Measurements from ENCODE around the gene SPATA6L. TPM values are rescaled to one million over a fixed set of nuclear protein-coding genes. Genes with fewer than 3 reads are reported as not detected.
A peak's percentile ranks its signal among the peaks of the same experiment; 100 is the strongest.

The SPATA6L gene
- polyA plus RNA-seq, 3 donors from 2014 or later = 0.49 to 1.3 TPM; not detected in 1

GRCh38 chr9:4654084-4654483 lies 12.2 kb downstream of the SPATA6L start:
- Mint-ChIP-seq H3K4me1 (peaks cover 9 to 13% of the 10 kb centered on the region in 2 donors), H3K4me3 (peak overlapping the region in 2 of 5 donors; percentile 38 to 71), H3K9me3 (no peaks in the 10 kb centered on the region), H3K27ac (peak overlapping the region in 3 of 6 donors; percentile 11 to 76 (median 51)), H3K36me3 (peaks cover 0 to 23% (median 14%) of the 10 kb centered on the region in 3 donors), H3K27me3 (ENCODE audit: low read depth in 3 of 3) (peaks cover 3 to 22% (median 4%) of the 10 kb centered on the region in 3 donors)
- peak; percentile 2 to 63 (median 14) for DNase-seq

GRCh38 chr9:4642351-4642750 lies 23.9 kb downstream of the SPATA6L start:
- H3K27ac Mint-ChIP-seq = no peak overlapping the region
- H3K9me3 Mint-ChIP-seq = no peaks in the 10 kb centered on the region
- no peaks in the 10 kb centered on the region for H3K4me1 Mint-ChIP-seq
- no peak overlapping the region for H3K4me3 Mint-ChIP-seq
- no peak for DNase-seq
- H3K36me3 Mint-ChIP-seq = peaks cover 0 to 7% (median 0%) of the 10 kb centered on the region in 3 donors
- peaks cover 0 to 7% (median 5%) of the 10 kb centered on the region in 3 donors for H3K27me3 Mint-ChIP-seq (ENCODE audit: low read depth in 3 of 3)

GRCh38 chr9:4640027-4640426 lies 26.3 kb downstream of the SPATA6L start:
- no peak overlapping the region for H3K27ac Mint-ChIP-seq
- H3K4me3 Mint-ChIP-seq = no peak overlapping the region
- H3K27me3 Mint-ChIP-seq (ENCODE audit: low read depth in 3 of 3) = peaks cover 0 to 9% (median 7%) of the 10 kb centered on the region in 3 donors
- H3K4me1 Mint-ChIP-seq = no peaks in the 10 kb centered on the region
- peaks cover 0 to 2% (median 0%) of the 10 kb centered on the region in 6 donors for H3K9me3 Mint-ChIP-seq
- peak in 2 of 3 donors; percentile 11 to 17 for DNase-seq
- peaks cover 0 to 7% (median 0%) of the 10 kb centered on the region in 3 donors for H3K36me3 Mint-ChIP-seq

GRCh38 chr9:4639420-4639819 lies 26.9 kb downstream of the SPATA6L start:
- Mint-ChIP-seq H3K9me3 (peaks cover 0 to 2% (median 0%) of the 10 kb centered on the region in 6 donors), H3K4me1 (no peaks in the 10 kb centered on the region), H3K27me3 (ENCODE audit: low read depth in 3 of 3) (peaks cover 0 to 9% (median 2%) of the 10 kb centered on the region in 3 donors), H3K4me3 (no peak overlapping the region), H3K36me3 (peaks cover 0 to 7% (median 0%) of the 10 kb centered on the region in 3 donors), H3K27ac (no peak overlapping the region)
- no peak for DNase-seq

GRCh38 chr9:4638968-4639367 lies 27.3 kb downstream of the SPATA6L start:
- H3K4me3 Mint-ChIP-seq = no peak overlapping the region

GRCh38 chr9:4630836-4631235 lies 35.4 kb downstream of the SPATA6L start:
- Mint-ChIP-seq H3K9me3 (no peaks in the 10 kb centered on the region), H3K36me3 (peaks cover 3 to 11% (median 11%) of the 10 kb centered on the region in 3 donors), H3K27ac (no peak overlapping the region), H3K4me3 (no peak overlapping the region), H3K4me1 (no peaks in the 10 kb centered on the region), H3K27me3 (ENCODE audit: low read depth in 3 of 3) (peaks cover 0 to 5% (median 0%) of the 10 kb centered on the region in 3 donors)
- no peak for DNase-seq

More at GRCh38 chr9:4638968-4639367, 27.3 kb downstream of the SPATA6L start:
- no peaks in the 10 kb centered on the region for H3K4me1 Mint-ChIP-seq
- DNase-seq = no peak
- no peak overlapping the region for H3K27ac Mint-ChIP-seq
- H3K36me3 Mint-ChIP-seq = peaks cover 0 to 7% (median 0%) of the 10 kb centered on the region in 3 donors
- peaks cover 0 to 2% (median 0%) of the 10 kb centered on the region in 6 donors for H3K9me3 Mint-ChIP-seq
- peaks cover 0 to 9% (median 1%) of the 10 kb centered on the region in 3 donors for H3K27me3 Mint-ChIP-seq (ENCODE audit: low read depth in 3 of 3)

- no peak for DNase-seq
- no peaks in the 10 kb centered on the region for H3K27me3 Mint-ChIP-seq (ENCODE audit: low read depth in 3 of 3)
- no peak overlapping the region for H3K27ac Mint-ChIP-seq
Measured at GRCh38 chr9:4622016-4622415, 44.3 kb downstream of the SPATA6L start.

GRCh38 chr9:4620881-4621555 lies 45.3 kb downstream of the SPATA6L start:
- H3K27me3 Mint-ChIP-seq (ENCODE audit: low read depth in 3 of 3) = no peaks in the 10 kb centered on the region
- peaks cover 14 to 16% of the 10 kb centered on the region in 2 donors for H3K4me1 Mint-ChIP-seq
- no peak overlapping the region for H3K4me3 Mint-ChIP-seq
- peaks cover 0 to 19% (median 4%) of the 10 kb centered on the region in 3 donors for H3K36me3 Mint-ChIP-seq
- no peaks in the 10 kb centered on the region for H3K9me3 Mint-ChIP-seq
- no peak overlapping the region for H3K27ac Mint-ChIP-seq
- no peak for DNase-seq

More at GRCh38 chr9:4622016-4622415, 44.3 kb downstream of the SPATA6L start:
- no peak overlapping the region for H3K4me3 Mint-ChIP-seq
- peaks cover 14 to 16% of the 10 kb centered on the region in 2 donors for H3K4me1 Mint-ChIP-seq
- H3K9me3 Mint-ChIP-seq = no peaks in the 10 kb centered on the region
- peaks cover 0 to 19% (median 9%) of the 10 kb centered on the region in 3 donors for H3K36me3 Mint-ChIP-seq

GRCh38 chr9:4620057-4620765 lies 46.1 kb downstream of the SPATA6L start:
- peak overlapping the region in 2 of 5 donors; percentile 24 to 50 for H3K4me3 Mint-ChIP-seq

GRCh38 chr9:4618700-4619099 lies 47.6 kb downstream of the SPATA6L start:
- peaks cover 14 to 16% of the 10 kb centered on the region in 2 donors for H3K4me1 Mint-ChIP-seq
- H3K36me3 Mint-ChIP-seq = peaks cover 0 to 25% (median 7%) of the 10 kb centered on the region in 3 donors
- H3K27ac Mint-ChIP-seq = no peak overlapping the region
- no peak for DNase-seq
- H3K4me3 Mint-ChIP-seq = no peak overlapping the region
- no peaks in the 10 kb centered on the region for H3K9me3 Mint-ChIP-seq
- no peaks in the 10 kb centered on the region for H3K27me3 Mint-ChIP-seq (ENCODE audit: low read depth in 3 of 3)

More at GRCh38 chr9:4620057-4620765, 46.1 kb downstream of the SPATA6L start:
- Mint-ChIP-seq H3K9me3 (no peaks in the 10 kb centered on the region), H3K27ac (peak overlapping the region in 2 of 6 donors; percentile 32 to 68), H3K4me1 (peaks cover 14 to 16% of the 10 kb centered on the region in 2 donors), H3K27me3 (ENCODE audit: low read depth in 3 of 3) (no peaks in the 10 kb centered on the region), H3K36me3 (peaks cover 0 to 19% (median 6%) of the 10 kb centered on the region in 3 donors)
- DNase-seq = no peak

- no peaks in the 10 kb centered on the region for H3K9me3 Mint-ChIP-seq
- peaks cover 0 to 25% (median 7%) of the 10 kb centered on the region in 3 donors for H3K36me3 Mint-ChIP-seq
- H3K27me3 Mint-ChIP-seq (ENCODE audit: low read depth in 3 of 3) = peaks cover 0 to 2% (median 0%) of the 10 kb centered on the region in 3 donors
- no peak overlapping the region for H3K4me3 Mint-ChIP-seq
- no peak for DNase-seq
- peaks cover 14 to 16% of the 10 kb centered on the region in 2 donors for H3K4me1 Mint-ChIP-seq
- no peak overlapping the region for H3K27ac Mint-ChIP-seq
Measured at GRCh38 chr9:4617752-4618151, 48.5 kb downstream of the SPATA6L start.

- Mint-ChIP-seq H3K27me3 (ENCODE audit: low read depth in 3 of 3) (peaks cover 0 to 2% (median 0%) of the 10 kb centered on the region in 3 donors), H3K4me3 (no peak overlapping the region), H3K9me3 (peaks cover 0 to 1% (median 0%) of the 10 kb centered on the region in 6 donors), H3K36me3 (peaks cover 0 to 24% (median 13%) of the 10 kb centered on the region in 3 donors), H3K4me1 (peaks cover 13 to 15% of the 10 kb centered on the region in 2 donors), H3K27ac (no peak overlapping the region)
- DNase-seq = no peak
Measured at GRCh38 chr9:4615778-4616177, 50.5 kb downstream of the SPATA6L start.

- H3K4me1 Mint-ChIP-seq = peaks cover 8 to 9% of the 10 kb centered on the region in 2 donors
- no peak overlapping the region for H3K27ac Mint-ChIP-seq
- no peak for DNase-seq
- H3K27me3 Mint-ChIP-seq (ENCODE audit: low read depth in 3 of 3) = peaks cover 0 to 2% (median 0%) of the 10 kb centered on the region in 3 donors
- H3K9me3 Mint-ChIP-seq = peaks cover 0 to 1% (median 0%) of the 10 kb centered on the region in 6 donors
- H3K36me3 Mint-ChIP-seq = peaks cover 0 to 19% (median 13%) of the 10 kb centered on the region in 3 donors
- no peak overlapping the region for H3K4me3 Mint-ChIP-seq
Measured at GRCh38 chr9:4615251-4615650, 51.0 kb downstream of the SPATA6L start.

GRCh38 chr9:4614627-4615026 lies 51.7 kb downstream of the SPATA6L start:
- H3K4me1 Mint-ChIP-seq = peaks cover 1 to 3% of the 10 kb centered on the region in 2 donors
- H3K36me3 Mint-ChIP-seq = peaks cover 0 to 16% (median 13%) of the 10 kb centered on the region in 3 donors
- H3K27me3 Mint-ChIP-seq (ENCODE audit: low read depth in 3 of 3) = peaks cover 0 to 2% (median 2%) of the 10 kb centered on the region in 3 donors
- peaks cover 0 to 2% (median 0%) of the 10 kb centered on the region in 6 donors for H3K9me3 Mint-ChIP-seq
- H3K27ac Mint-ChIP-seq = no peak overlapping the region
- no peak overlapping the region for H3K4me3 Mint-ChIP-seq
- DNase-seq = no peak

All from immature natural killer cell (primary cell).